ENCODE measurements around the gene CPD. TPM values are rescaled to one million over a fixed set of nuclear protein-coding genes. Genes with fewer than 3 reads are reported as not detected.

CPD gene
- total RNA-seq, result 91.8 and 109 TPM in 2 replicates

GRCh38 chr17:30378825-30379302 lies at the start of gene CPD:
Gene CPD (plus strand): TSS chr17:30378927. CDS start chr17:30378981, 54 bp downstream.

DNA sequence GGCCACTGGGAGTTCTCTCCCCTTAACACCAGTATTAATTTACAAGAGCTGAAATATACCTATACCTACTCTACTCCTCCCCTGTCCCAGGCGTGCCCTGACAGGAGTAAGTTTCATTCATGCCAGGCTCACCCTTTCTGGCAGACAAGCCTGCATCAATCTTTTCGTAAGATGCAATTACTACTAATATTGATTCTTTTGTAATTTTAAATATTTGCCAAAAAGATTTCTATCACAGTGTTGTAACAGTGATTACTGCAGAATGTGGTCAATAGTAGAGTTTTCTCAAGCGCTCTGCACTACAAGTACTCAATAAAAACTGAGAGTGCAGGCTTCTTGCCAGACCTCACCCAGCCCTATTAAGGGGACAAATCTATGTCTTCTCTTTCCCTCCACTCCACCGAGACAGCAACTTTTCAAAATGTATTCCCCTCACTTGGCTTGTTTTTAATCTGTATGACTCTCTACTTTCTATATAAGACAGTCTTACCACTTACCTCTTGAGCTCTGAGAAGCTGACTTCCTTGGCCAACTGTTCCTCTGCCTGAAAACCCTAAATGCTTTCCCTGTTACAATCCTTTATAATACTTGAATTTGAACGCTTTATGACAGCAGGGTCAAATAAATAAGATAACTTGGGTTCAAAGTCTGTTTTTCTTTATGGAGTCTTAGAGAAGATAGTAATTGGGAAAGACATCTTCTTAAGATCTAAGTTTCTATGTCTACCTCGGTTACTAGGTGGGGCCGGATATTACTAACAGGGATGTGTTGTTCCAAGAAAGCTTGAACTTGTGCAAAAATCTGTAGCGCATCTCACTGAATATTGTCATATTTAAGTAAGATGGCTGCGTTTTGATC lies 45.0 kb upstream of the CPD start, which contains the start of gene TMIGD1:
Gene TMIGD1, minus strand, starts transcription at position 555 of the 858 bp plus-strand sequence. CDS start 1,924 bp downstream, outside the sequence.

DNA sequence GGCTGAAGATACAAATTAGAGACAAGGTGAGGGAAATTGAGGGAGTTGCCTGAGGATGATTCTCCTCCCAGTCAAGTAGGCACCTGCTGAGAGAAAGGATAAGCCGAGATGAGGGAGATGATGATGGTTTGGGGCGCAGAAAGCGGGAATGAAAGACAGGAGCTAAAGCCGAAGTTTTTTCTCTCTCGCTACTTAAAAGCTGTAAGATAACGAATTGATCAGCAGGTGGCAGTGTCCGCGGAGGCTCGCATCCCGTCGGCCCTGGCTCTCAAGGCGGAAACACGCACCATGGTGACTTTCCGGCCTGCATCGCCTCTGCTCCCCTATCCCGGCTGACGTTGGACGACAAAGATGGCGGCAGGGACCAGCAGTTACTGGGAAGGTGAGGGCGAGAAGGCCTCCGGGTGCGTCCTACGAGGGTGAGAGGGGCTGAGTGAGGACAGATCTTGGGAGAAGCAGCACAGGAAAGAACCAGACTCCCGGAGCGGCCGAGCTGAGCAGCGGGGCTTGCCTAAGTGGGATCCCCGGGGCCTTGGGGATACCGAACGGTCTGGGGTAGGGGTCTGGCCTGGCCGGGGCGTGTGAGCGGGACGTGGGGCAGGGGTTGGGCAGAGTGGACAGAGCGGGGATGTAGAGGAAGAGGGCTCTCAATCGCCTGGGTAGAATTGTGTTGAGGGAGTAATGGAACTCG lies 98.5 kb downstream of the CPD start, which contains the start of gene GOSR1:
Gene GOSR1, plus strand, starts transcription at position 326 of the 691 bp plus-strand sequence. Its CDS starts 26 bp downstream, at position 352.

Other genes with a start within 250 kb of the CPD start
- 0.32 TPM in 1 of 2 replicates, not detected in the other for gene SLC6A4, start 143.2 kb upstream of the CPD start, total RNA-seq
- gene BLMH, start 87.0 kb upstream of the CPD start, total RNA-seq, result 19.0 and 37.2 TPM in 2 replicates
- gene TMIGD1, start 44.9 kb upstream of the CPD start, total RNA-seq, result not detected in 2 replicates
- gene GOSR1, start 98.5 kb downstream of the CPD start, total RNA-seq, result 20.5 and 21.9 TPM in 2 replicates

Measured in epithelial cell of alveolus of lung (primary cell).